ENCODE data around the gene GGCX. TPM values are rescaled to one million over a fixed set of nuclear protein-coding genes. Genes with fewer than 3 reads are reported as not detected.
A peak's percentile ranks its signal among the peaks of the same experiment; 100 is the strongest.

GGCX gene
- total and polyA plus RNA-seq, 2 experiments from 2014 or later: 64.5 to 66.1 TPM

GRCh38 chr2:85584857-85585780, 23.8 kb upstream of the GGCX start:
- DNase-seq (ENCODE audit: low spot score): peak; percentile 83
- H3K27ac ChIP-seq: peak overlapping the region; percentile 83
- 68% methylated on average over 9 of the region's 9 CpGs for WGBS (ENCODE audit: low lambda C conversion rate, missing lambda C conversion rate)

GRCh38 chr2:85584354-85584856, 23.1 kb upstream of the GGCX start, which contains the start of gene VAMP5:
VAMP5 (plus strand) TSS chr2:85584431; CDS start chr2:85584491, 60 bp downstream.
- Histone ChIP-seq H3K27ac (peak within 1 kb of the TSS; percentile 83), H3K4me2 (peak within 1 kb of the TSS; percentile 83), H3K9me3 (ENCODE audit: low read depth) (no peaks in the 10 kb centered on the region), H3K9me2 (replicated peaks; ENCODE audit: insufficient read depth) (no peaks in the 10 kb centered on the region), H3K79me2 (peaks cover 10% of the 10 kb centered on the region), H3K4me1 (ENCODE audit: insufficient read depth) (peaks cover 24% of the 10 kb centered on the region), H3K4me3 (peak within 1 kb of the TSS; percentile 3), H3K36me3 (replicated peaks; ENCODE audit: insufficient read depth, low read depth) (no peaks in the 10 kb centered on the region), H4K20me1 (ENCODE audit: insufficient read depth, poor library complexity, severe bottlenecking) (no peaks in the 10 kb centered on the region), H2AFZ (peak within 1 kb of the TSS; percentile 32), H3K27me3 (no peaks in the 10 kb centered on the region)
- WGBS (ENCODE audit: low lambda C conversion rate, missing lambda C conversion rate): 13% methylated on average over 30 of the region's 52 CpGs
- no peak for TF ChIP-seq EZH2 (IDR thresholded peaks at IDR 0.05; ENCODE audit: borderline replicate concordance)
- no peak for TF ChIP-seq CTCF (IDR thresholded peaks at IDR 0.05; ENCODE audit: poor library complexity)
- no peak for TF ChIP-seq EZH2phosphoT487 (IDR thresholded peaks at IDR 0.05; ENCODE audit: low read depth, severe bottlenecking, unreplicated experiment)
- peak; percentile 80 for DNase-seq (ENCODE audit: low spot score)

More at GRCh38 chr2:85584857-85585780, 23.8 kb upstream of the GGCX start:
- H3K4me1 ChIP-seq (ENCODE audit: insufficient read depth): peaks cover 25% of the 10 kb centered on the region
- peaks cover 3% of the 10 kb centered on the region for H3K79me2 ChIP-seq
- H3K27me3 ChIP-seq: no peaks in the 10 kb centered on the region
- H2AFZ ChIP-seq: no peak overlapping the region
- peak overlapping the region; percentile 83 for H3K4me2 ChIP-seq
- H3K9me2 ChIP-seq (replicated peaks; ENCODE audit: insufficient read depth): no peaks in the 10 kb centered on the region
- H3K36me3 ChIP-seq (replicated peaks; ENCODE audit: insufficient read depth, low read depth): no peaks in the 10 kb centered on the region
- TF ChIP-seq EZH2phosphoT487 (IDR thresholded peaks at IDR 0.05; ENCODE audit: low read depth, severe bottlenecking, unreplicated experiment) (peak; percentile 50), EZH2 (IDR thresholded peaks at IDR 0.05; ENCODE audit: borderline replicate concordance) (no peak)
- H3K9me3 ChIP-seq (ENCODE audit: low read depth): no peaks in the 10 kb centered on the region
- H4K20me1 ChIP-seq (ENCODE audit: insufficient read depth, poor library complexity, severe bottlenecking): no peaks in the 10 kb centered on the region
- peak overlapping the region; percentile 3 for H3K4me3 ChIP-seq

GRCh38 chr2:85583667-85584353, 22.5 kb upstream of the GGCX start:
- peak overlapping the region; percentile 83 for H3K4me2 ChIP-seq
- H3K4me3 ChIP-seq: peak overlapping the region; percentile 3

More at GRCh38 chr2:85583667-85584353, 22.5 kb upstream of the GGCX start:
- Histone ChIP-seq H3K27ac (peak overlapping the region; percentile 83), H3K36me3 (replicated peaks; ENCODE audit: insufficient read depth, low read depth) (no peaks in the 10 kb centered on the region), H3K27me3 (no peaks in the 10 kb centered on the region), H3K79me2 (peaks cover 16% of the 10 kb centered on the region), H4K20me1 (ENCODE audit: insufficient read depth, poor library complexity, severe bottlenecking) (no peaks in the 10 kb centered on the region), H3K9me3 (ENCODE audit: low read depth) (no peaks in the 10 kb centered on the region), H3K4me1 (ENCODE audit: insufficient read depth) (peaks cover 30% of the 10 kb centered on the region), H3K9me2 (replicated peaks; ENCODE audit: insufficient read depth) (no peaks in the 10 kb centered on the region), H2AFZ (peak overlapping the region; percentile 32)
- no peak for DNase-seq (ENCODE audit: low spot score)
- 55% methylated on average over 15 of the region's 16 CpGs for WGBS (ENCODE audit: low lambda C conversion rate, missing lambda C conversion rate)
- TF ChIP-seq EZH2phosphoT487 (IDR thresholded peaks at IDR 0.05; ENCODE audit: low read depth, severe bottlenecking, unreplicated experiment): no peak
- TF ChIP-seq EZH2 (IDR thresholded peaks at IDR 0.05; ENCODE audit: borderline replicate concordance): no peak
- no peak for TF ChIP-seq CTCF (IDR thresholded peaks at IDR 0.05; ENCODE audit: poor library complexity)

All from hepatocyte (in vitro differentiated cells).